CD8-positive, alpha-beta memory T cell (primary cell): ENCODE data around the gene AMIGO2. TPM values are rescaled to one million over a fixed set of nuclear protein-coding genes. Genes with fewer than 3 reads are reported as not detected.

Experiments
- CTCF ChIA-PET: fragments of 350-600 bp; sonication (Branson Sonifier 250); formaldehyde crosslinking; loops from one replicate; lab custom pipeline; 2021; ENCODE audit warnings: antibody characterized with exemption; lab: Charles Lee
- POLR2A ChIA-PET: fragments of 350-600 bp; sonication (Branson Sonifier 250); formaldehyde crosslinking; loops from one replicate; lab custom pipeline; 2021; ENCODE audit warnings: antibody characterized with exemption; lab: Charles Lee
- DNase-seq, 5 donors: peaks; one replicate each; pipeline versions ENCODE4 v3.0.0 to v3.0.0-alpha.2; 2020 to 2022; ENCODE audit warnings: mixed read lengths in 1 of 5
- H3K27ac ChIP-seq: one replicate; pipeline ENCODE4 v1.7.0; 2013; ENCODE audit warnings: low read depth, mild to moderate bottlenecking, low read length, moderate library complexity
- H3K27me3 ChIP-seq: 2 replicates; pipeline ENCODE4 v1.7.0; 2013; ENCODE audit warnings: low read length, mild to moderate bottlenecking; ENCODE audit not compliant: insufficient read depth, poor library complexity, severe bottlenecking
- H3K36me3 ChIP-seq: 2 replicates; pipeline ENCODE4 v1.7.0; 2013; ENCODE audit warnings: mild to moderate bottlenecking, low read length, moderate library complexity; ENCODE audit not compliant: insufficient read depth
- H3K4me1 ChIP-seq: 2 replicates; pipeline ENCODE4 v1.7.0; 2013; ENCODE audit warnings: mild to moderate bottlenecking, low read length, moderate library complexity; ENCODE audit not compliant: insufficient read depth
- H3K4me3 ChIP-seq: 2 replicates; pipeline ENCODE4 v1.7.0; 2013; ENCODE audit warnings: mild to moderate bottlenecking, low read length
- H3K9me3 ChIP-seq: 2 replicates; pipeline ENCODE4 v1.7.0; 2013; ENCODE audit warnings: mild to moderate bottlenecking, low read length
- H3K27ac Mint-ChIP-seq, 8 donors: one replicate each; pipeline ENCODE4 v1.8.0; 2020 to 2021; ENCODE audit warnings: mixed read lengths in 8 of 8, mild to moderate bottlenecking in 6 of 8, inconsistent platforms in 3 of 8, moderate library complexity in 3 of 8
- H3K27me3 Mint-ChIP-seq, 2 donors: one replicate each; pipeline ENCODE4 v1.8.0; 2020 to 2021; ENCODE audit warnings: mixed read lengths in 2 of 2, mild to moderate bottlenecking in 1 of 2, moderate library complexity in 1 of 2
- H3K36me3 Mint-ChIP-seq, 3 donors: one replicate each; pipeline ENCODE4 v1.8.0; 2020 to 2021; ENCODE audit warnings: mixed read lengths in 3 of 3, inconsistent platforms in 1 of 3, mild to moderate bottlenecking in 1 of 3
- H3K4me1 Mint-ChIP-seq, 3 donors: one replicate each; pipeline ENCODE4 v1.8.0; 2020 to 2021; ENCODE audit warnings: mixed read lengths in 3 of 3, inconsistent platforms in 1 of 3, mild to moderate bottlenecking in 1 of 3
- H3K4me3 Mint-ChIP-seq, 7 donors: one replicate each; pipeline ENCODE4 v1.8.0; 2020 to 2021; ENCODE audit warnings: mixed read lengths in 7 of 7, mild to moderate bottlenecking in 6 of 7, moderate library complexity in 4 of 7, inconsistent platforms in 2 of 7
- H3K9me3 Mint-ChIP-seq, 5 donors: one replicate each; pipeline ENCODE4 v1.8.0; 2020 to 2022; ENCODE audit warnings: mixed read lengths in 5 of 5, mild to moderate bottlenecking in 3 of 5, moderate library complexity in 2 of 5, inconsistent platforms in 1 of 5
- polyA plus RNA-seq: library from polyadenylated mRNA; unstranded; fragments of 300-500 nt; fragmentation: Illumina TruSeq; gene quantifications from one replicate; pipeline ENCODE4 v1.2.3, GENCODE V29; 2021
- total RNA-seq, 2 experiments: library from RNA; stranded (reverse); gene quantifications; one replicate each; pipeline ENCODE4 v1.2.3, GENCODE V29; 2021

AMIGO2 gene
- total and polyA plus RNA-seq, 3 experiments from 2014 or later, result 16.2 to 23.7 (median 16.6) TPM

- Mint-ChIP-seq H3K27ac (peak overlapping the region in 1 of 8 donors; percentile 15), H3K36me3 (peaks cover 4 to 7% (median 7%) of the 10 kb centered on the region in 3 donors), H3K9me3 (no peaks in the 10 kb centered on the region), H3K4me3 (no peak overlapping the region), H3K4me1 (peaks cover 27 to 37% (median 30%) of the 10 kb centered on the region in 3 donors), H3K27me3 (no peaks in the 10 kb centered on the region)
- H3K4me3 ChIP-seq, result no peak overlapping the region
- ChIA-PET CTCF (no interaction called here), POLR2A (no interaction called here)
- no peak for DNase-seq
- H3K9me3 ChIP-seq, result no peaks in the 10 kb centered on the region
- H3K4me1 ChIP-seq, result peaks cover 5% of the 10 kb centered on the region
- no peaks in the 10 kb centered on the region for H3K36me3 ChIP-seq
- no peak overlapping the region for H3K27ac ChIP-seq
- no peaks in the 10 kb centered on the region for H3K27me3 ChIP-seq
Observed at GRCh38 chr12:47097276-47097896, 17.6 kb upstream of the AMIGO2 start.

GRCh38 chr12:47095446-47096236 is 15.9 kb upstream of the AMIGO2 start:
- H3K36me3 Mint-ChIP-seq, result peaks cover 7 to 8% (median 7%) of the 10 kb centered on the region in 3 donors
- Histone ChIP-seq H3K4me1 (peaks cover 5% of the 10 kb centered on the region), H3K9me3 (no peaks in the 10 kb centered on the region), H3K4me3 (no peak overlapping the region), H3K36me3 (no peaks in the 10 kb centered on the region), H3K27me3 (no peaks in the 10 kb centered on the region), H3K27ac (no peak overlapping the region)
- no peaks in the 10 kb centered on the region for H3K27me3 Mint-ChIP-seq
- CTCF ChIA-PET, result interaction anchor here (1.2 to 1.6 kb wide), 3 partner anchors 17 to 302 kb away, joined by 3 to 4 read pairs (median 4); no protein-coding TSS in a partner anchor
- peak overlapping the region in 3 of 8 donors; percentile 9 to 42 (median 32) for H3K27ac Mint-ChIP-seq
- no peak for DNase-seq
- POLR2A ChIA-PET, result interaction anchor here (0.7 kb wide), 2 partner anchors 28 to 302 kb away, joined by 7 to 8 read pairs; no protein-coding TSS in a partner anchor
- no peak overlapping the region for H3K4me3 Mint-ChIP-seq
- H3K9me3 Mint-ChIP-seq, result peaks cover 0 to 5% (median 0%) of the 10 kb centered on the region in 5 donors
- H3K4me1 Mint-ChIP-seq, result peaks cover 32 to 44% (median 42%) of the 10 kb centered on the region in 3 donors

- Mint-ChIP-seq H3K4me3 (peak overlapping the region in 1 of 7 donors; percentile 71), H3K27me3 (no peaks in the 10 kb centered on the region), H3K36me3 (peaks cover 7 to 10% (median 8%) of the 10 kb centered on the region in 3 donors), H3K27ac (peak overlapping the region in 1 of 8 donors; percentile 32), H3K9me3 (peaks cover 0 to 5% (median 0%) of the 10 kb centered on the region in 5 donors), H3K4me1 (peaks cover 32 to 47% (median 42%) of the 10 kb centered on the region in 3 donors)
- no peaks in the 10 kb centered on the region for H3K9me3 ChIP-seq
- H3K4me1 ChIP-seq, result peaks cover 5% of the 10 kb centered on the region
- no peak overlapping the region for H3K27ac ChIP-seq
- H3K36me3 ChIP-seq, result no peaks in the 10 kb centered on the region
- H3K4me3 ChIP-seq, result no peak overlapping the region
- no peak for DNase-seq
- H3K27me3 ChIP-seq, result no peaks in the 10 kb centered on the region
- ChIA-PET POLR2A (interaction anchor here (0.7 kb wide), 2 partner anchors 29 to 303 kb away, joined by 7 to 8 read pairs; no protein-coding TSS in a partner anchor), CTCF (interaction anchor here (1.6 kb wide), 1 partner anchor 16 kb away, joined by 4 read pairs; no protein-coding TSS in a partner anchor)
Observed at GRCh38 chr12:47094804-47095203, 15.0 kb upstream of the AMIGO2 start.

- Mint-ChIP-seq H3K4me3 (no peak overlapping the region), H3K27me3 (no peaks in the 10 kb centered on the region), H3K27ac (peak overlapping the region in 3 of 8 donors; percentile 5 to 20 (median 11)), H3K36me3 (peaks cover 3 to 7% (median 4%) of the 10 kb centered on the region in 3 donors), H3K4me1 (peaks cover 43 to 66% (median 53%) of the 10 kb centered on the region in 3 donors), H3K9me3 (peaks cover 0 to 5% (median 0%) of the 10 kb centered on the region in 5 donors)
- Histone ChIP-seq H3K27me3 (no peaks in the 10 kb centered on the region), H3K36me3 (no peaks in the 10 kb centered on the region), H3K9me3 (no peaks in the 10 kb centered on the region), H3K27ac (no peak overlapping the region), H3K4me3 (no peak overlapping the region), H3K4me1 (peaks cover 9% of the 10 kb centered on the region)
- ChIA-PET POLR2A (no interaction called here), CTCF (no interaction called here)
- DNase-seq, result no peak
Observed at GRCh38 chr12:47091009-47091408, 11.2 kb upstream of the AMIGO2 start.

GRCh38 chr12:47088021-47088944 is 8.5 kb upstream of the AMIGO2 start:
- Histone ChIP-seq H3K36me3 (no peaks in the 10 kb centered on the region), H3K9me3 (no peaks in the 10 kb centered on the region), H3K27me3 (no peaks in the 10 kb centered on the region), H3K4me1 (peaks cover 30% of the 10 kb centered on the region), H3K27ac (no peak overlapping the region), H3K4me3 (no peak overlapping the region)
- H3K4me3 Mint-ChIP-seq, result no peak overlapping the region
- ChIA-PET POLR2A (no interaction called here), CTCF (no interaction called here)
- no peaks in the 10 kb centered on the region for H3K27me3 Mint-ChIP-seq
- peaks cover 0 to 5% (median 0%) of the 10 kb centered on the region in 5 donors for H3K9me3 Mint-ChIP-seq
- H3K27ac Mint-ChIP-seq, result peak overlapping the region in 1 of 8 donors; percentile 10
- H3K36me3 Mint-ChIP-seq, result peaks cover 2 to 3% (median 3%) of the 10 kb centered on the region in 3 donors
- peaks cover 49 to 67% (median 56%) of the 10 kb centered on the region in 3 donors for H3K4me1 Mint-ChIP-seq
- no peak for DNase-seq

GRCh38 chr12:47087088-47087688 is 7.4 kb upstream of the AMIGO2 start:
- POLR2A ChIA-PET, result no interaction called here
- no peaks in the 10 kb centered on the region for H3K36me3 ChIP-seq
- H3K4me1 ChIP-seq, result peaks cover 40% of the 10 kb centered on the region
- H3K4me3 ChIP-seq, result no peak overlapping the region
- no peaks in the 10 kb centered on the region for H3K27me3 ChIP-seq
- no peaks in the 10 kb centered on the region for H3K9me3 ChIP-seq
- CTCF ChIA-PET, result interaction anchor here (1.5 kb wide), 1 partner anchor 310 kb away, joined by 5 read pairs; no protein-coding TSS in a partner anchor
- Mint-ChIP-seq H3K9me3 (peaks cover 0 to 5% (median 0%) of the 10 kb centered on the region in 5 donors), H3K4me3 (no peak overlapping the region), H3K27ac (peak overlapping the region in 1 of 8 donors; percentile 72), H3K4me1 (peaks cover 55 to 67% (median 59%) of the 10 kb centered on the region in 3 donors), H3K36me3 (peaks cover 0 to 3% (median 3%) of the 10 kb centered on the region in 3 donors), H3K27me3 (no peaks in the 10 kb centered on the region)
- no peak overlapping the region for H3K27ac ChIP-seq
- DNase-seq, result no peak

- peaks cover 50% of the 10 kb centered on the region for H3K4me1 ChIP-seq
- H3K36me3 Mint-ChIP-seq, result peaks cover 0 to 3% (median 0%) of the 10 kb centered on the region in 3 donors
- DNase-seq, result peak; percentile 17 to 66 (median 25)
- peak overlapping the region; percentile 64 to 97 (median 92) for H3K27ac Mint-ChIP-seq
- no peak overlapping the region for H3K27ac ChIP-seq
- POLR2A ChIA-PET, result interaction anchor here (0.6 to 1.0 kb wide), 2 partner anchors 36 to 106 kb away, joined by 3 to 4 read pairs; no protein-coding TSS in a partner anchor
- no peaks in the 10 kb centered on the region for H3K27me3 Mint-ChIP-seq
- H3K27me3 ChIP-seq, result no peaks in the 10 kb centered on the region
- H3K9me3 ChIP-seq, result no peaks in the 10 kb centered on the region
- peaks cover 63 to 76% (median 64%) of the 10 kb centered on the region in 3 donors for H3K4me1 Mint-ChIP-seq
- peak overlapping the region; percentile 28 to 81 (median 74) for H3K4me3 Mint-ChIP-seq
- H3K36me3 ChIP-seq, result no peaks in the 10 kb centered on the region
- CTCF ChIA-PET, result interaction anchor here (1.0 to 1.6 kb wide), 3 partner anchors 15 to 312 kb away, joined by 3 to 5 read pairs (median 3); no protein-coding TSS in a partner anchor
- no peak overlapping the region for H3K4me3 ChIP-seq
- H3K9me3 Mint-ChIP-seq, result peaks cover 0 to under 1% (median 0%) of the 10 kb centered on the region in 5 donors
Observed at GRCh38 chr12:47085815-47086252, 6.1 kb upstream of the AMIGO2 start.
